ENCODE results near the gene PKN3.
"Not testable (repeated sequence)": the region's sequence is repeated elsewhere in the genome, so short reads cannot be mapped to it uniquely, and the experiment has no call there.

Gene PKN3

GRCh38 chr9:128693738-128694137, 8.6 kb upstream of the PKN3 start:
- DNase-seq (ENCODE audit: low read depth) = not testable (repeated sequence)

GRCh38 chr9:128694344-128694743, 8.0 kb upstream of the PKN3 start:
- no peak for DNase-seq (ENCODE audit: low read depth)

- no peak for DNase-seq (ENCODE audit: low read depth)
These were observed 5.2 kb upstream of the PKN3 start for GRCh38 chr9:128696923-128697707.

- not testable (repeated sequence) for DNase-seq (ENCODE audit: low read depth)
These were observed 3.1 kb upstream of the PKN3 start for GRCh38 chr9:128699096-128699795.

DNA sequence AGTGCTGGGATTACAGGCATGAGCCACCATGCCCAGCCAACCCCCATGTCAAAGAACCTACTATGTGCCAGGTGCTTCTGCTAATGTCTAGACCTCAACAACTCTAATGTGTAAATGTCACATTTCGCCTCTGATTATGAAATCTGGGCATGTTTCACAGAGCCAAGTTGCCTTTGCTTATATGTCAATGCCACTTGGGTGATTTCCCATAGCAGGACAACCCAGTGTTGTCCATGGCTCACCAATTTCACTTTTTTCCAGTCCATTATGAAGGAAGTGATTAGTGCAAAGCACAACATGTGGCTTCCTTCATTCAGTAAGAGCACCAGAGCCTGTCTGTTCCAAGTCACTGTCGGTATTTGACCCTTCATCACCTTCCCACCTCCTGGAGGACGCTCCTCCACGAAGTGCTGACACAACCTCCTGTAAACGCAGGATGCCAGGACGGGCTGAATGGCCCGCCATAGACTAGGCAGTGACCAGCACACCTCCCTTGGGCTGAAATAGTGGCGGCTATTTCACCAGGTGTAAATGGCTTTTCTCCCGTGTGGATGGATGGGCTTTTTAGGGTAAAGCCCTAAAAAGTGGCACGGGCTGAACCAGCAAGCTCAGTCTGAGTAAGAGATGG, 962 bp upstream of the PKN3 start:
- DNase-seq (ENCODE audit: low read depth) = no peak

DNA sequence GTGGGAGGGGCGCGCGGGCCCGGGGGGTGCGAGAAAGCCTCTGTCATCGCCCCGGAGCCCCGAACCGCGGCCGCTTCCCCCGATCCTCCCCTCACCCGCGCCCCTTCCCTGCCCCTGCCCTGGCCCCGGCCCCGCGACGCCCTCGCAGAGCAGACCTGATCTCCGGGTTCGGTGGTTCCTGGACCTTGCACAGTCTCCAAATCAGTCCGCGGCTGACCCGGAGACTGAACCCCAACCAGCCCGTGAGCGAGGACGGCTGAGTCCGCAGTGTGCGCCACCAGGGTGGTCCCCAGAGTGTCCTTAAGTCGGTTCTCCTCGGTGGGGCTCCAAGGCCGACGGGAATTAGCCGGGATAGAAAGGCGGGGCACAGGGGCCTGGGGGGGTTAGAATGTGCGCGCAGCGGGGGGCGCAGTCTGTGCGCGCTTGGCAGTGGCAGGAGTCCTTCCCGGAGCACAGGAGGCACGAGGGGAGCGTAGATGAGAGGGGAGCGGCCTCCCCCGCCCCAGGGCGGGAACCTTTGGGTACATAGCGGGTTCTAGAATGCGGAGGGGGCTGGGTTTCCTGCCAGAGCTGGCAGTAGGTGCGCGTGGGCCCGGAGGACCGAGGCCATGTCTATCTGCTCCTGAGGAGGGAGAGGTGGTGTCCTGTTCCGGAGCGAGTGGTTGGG, 779 bp downstream of the PKN3 start:
- DNase-seq (ENCODE audit: low read depth) = no peak

DNA sequence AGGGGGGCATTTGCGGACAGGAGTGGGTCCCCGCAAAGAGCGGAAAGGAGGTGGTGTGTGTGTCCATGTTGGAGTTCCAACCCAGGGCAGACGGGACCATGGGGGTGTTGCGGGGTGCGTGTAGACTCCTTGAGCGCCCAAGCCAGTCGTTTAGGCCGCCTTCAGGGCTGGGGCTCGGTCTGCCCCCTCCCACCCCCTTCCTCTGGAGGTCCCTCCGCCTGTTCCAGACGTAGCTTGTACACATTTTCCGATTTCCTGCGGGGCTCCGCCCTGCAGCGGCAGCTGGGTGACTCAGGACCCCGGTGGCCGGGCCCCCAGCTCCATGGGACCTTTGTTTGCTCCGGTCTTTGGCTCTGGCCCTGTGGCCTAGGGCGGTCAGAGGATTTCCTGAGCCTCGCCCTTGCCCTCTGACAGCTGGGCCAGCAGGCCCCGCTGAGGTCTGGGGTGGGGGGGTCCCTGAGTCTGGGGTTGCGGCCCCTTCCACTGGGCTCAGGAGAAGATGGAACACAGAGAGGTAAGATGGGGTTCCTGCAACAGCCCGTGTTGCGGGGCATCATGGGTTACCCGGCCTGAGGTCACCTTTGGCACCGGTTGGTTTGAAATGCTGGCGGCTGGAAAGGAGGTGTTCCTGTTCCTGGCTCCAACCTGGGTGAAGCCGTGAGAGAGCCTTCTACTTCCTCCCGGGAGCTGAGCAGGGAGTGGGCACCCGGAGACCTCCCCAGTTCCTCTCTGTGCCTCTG, 1.5 kb downstream of the PKN3 start:
- DNase-seq (ENCODE audit: low read depth) = no peak

- DNase-seq (ENCODE audit: low read depth) = no peak
These were observed 2.0 kb downstream of the PKN3 start for GRCh38 chr9:128704356-128704670.

- no peak for DNase-seq (ENCODE audit: low read depth)
These were observed 3.0 kb downstream of the PKN3 start for GRCh38 chr9:128705051-128705965.

DNA sequence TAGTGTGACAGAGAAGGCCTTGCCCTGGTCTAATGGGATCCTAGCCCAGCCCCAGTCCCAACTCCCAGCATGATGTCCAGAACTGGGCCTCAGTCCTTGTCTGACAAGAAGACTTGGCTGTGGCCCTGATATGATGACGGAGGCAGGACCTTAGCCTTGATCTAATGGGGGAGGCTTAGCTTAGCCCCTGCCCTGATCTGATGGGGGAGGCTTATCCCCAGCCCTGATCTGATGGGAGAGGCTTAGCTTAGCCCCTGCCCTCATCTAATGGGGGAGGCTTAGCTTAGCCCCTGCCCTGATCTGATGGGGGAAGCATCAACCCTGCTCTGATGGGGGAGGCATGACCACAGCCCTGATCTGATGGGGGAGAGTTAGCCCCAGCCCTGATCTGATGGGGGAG, 3.7 kb downstream of the PKN3 start:
- DNase-seq (ENCODE audit: low read depth) = no peak

DNA sequence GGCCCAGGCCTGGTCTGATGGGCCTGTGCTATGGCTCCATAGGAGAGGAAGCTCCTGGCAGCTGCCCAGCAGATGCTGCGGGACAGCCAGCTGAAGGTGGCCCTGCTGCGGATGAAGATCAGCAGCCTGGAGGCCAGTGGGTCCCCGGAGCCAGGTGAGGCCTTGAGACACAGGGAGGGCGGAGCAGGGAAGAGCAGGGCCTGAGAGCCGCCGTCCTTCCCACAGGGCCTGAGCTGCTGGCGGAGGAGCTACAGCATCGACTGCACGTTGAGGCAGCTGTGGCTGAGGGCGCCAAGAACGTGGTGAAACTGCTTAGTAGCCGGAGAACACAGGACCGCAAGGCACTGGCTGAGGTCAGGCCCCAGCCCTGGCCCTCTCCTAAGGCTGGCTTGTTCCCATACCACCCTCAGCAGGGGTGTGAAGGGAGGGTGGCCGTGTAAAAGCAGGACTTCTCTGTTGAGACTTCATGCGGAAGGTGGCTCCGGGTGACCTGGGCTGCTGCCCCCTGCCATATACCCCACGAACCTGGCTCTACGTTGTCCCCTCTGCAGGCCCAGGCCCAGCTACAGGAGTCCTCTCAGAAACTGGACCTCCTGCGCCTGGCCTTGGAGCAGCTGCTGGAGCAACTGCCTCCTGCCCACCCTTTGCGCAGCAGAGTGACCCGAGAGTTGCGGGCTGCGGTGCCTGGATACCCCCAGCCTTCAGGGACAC, 4.5 kb downstream of the PKN3 start:
- DNase-seq (ENCODE audit: low read depth) = no peak

GRCh38 chr9:128707446-128707845, 5.1 kb downstream of the PKN3 start:
- no peak for DNase-seq (ENCODE audit: low read depth)

DNA sequence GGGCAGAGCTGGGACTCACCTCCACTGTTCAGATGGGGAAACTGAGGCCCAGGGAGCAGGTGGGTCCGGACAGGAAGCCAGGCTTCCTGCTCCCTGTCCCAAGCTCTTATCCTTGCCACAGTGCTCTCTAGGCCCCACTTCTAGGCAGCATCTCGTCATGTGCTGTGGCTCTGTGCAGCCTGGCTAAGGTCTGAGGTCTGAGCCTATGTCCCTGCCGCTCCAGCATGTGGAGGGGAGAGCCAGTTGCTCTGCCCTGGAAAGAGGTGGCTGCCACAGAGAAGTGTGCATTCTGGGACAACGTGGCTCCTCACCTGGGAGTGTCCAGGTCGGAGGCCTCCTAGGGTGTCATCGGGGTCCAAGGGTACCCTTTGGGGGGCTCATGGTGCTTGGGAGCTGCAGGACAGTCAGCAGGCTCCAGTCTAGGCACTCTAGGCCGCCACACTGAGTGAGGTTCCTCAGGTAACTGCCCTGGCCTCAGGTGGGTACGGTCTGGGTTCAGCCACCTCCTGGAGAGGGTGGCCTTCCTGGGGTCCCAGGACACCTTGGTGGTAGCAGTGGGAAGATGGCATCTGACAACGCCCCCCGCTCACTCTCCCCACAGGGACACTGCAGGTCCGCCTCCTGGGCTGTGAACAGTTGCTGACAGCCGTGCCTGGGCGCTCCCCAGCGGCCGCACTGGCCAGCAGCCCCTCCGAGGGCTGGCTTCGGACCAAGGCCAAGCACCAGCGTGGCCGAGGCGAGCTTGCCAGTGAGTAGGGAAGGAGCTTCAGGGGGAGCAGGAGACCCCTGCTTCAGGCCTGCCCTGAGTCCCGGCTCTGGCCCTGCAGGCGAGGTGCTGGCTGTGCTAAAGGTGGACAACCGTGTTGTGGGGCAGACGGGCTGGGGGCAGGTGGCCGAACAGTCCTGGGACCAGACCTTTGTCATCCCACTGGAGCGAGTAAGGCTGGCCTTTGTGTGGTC, 10.4 kb downstream of the PKN3 start:
- no peak for DNase-seq (ENCODE audit: low read depth)

- no peak for DNase-seq (ENCODE audit: low read depth)
These were observed 11.1 kb downstream of the PKN3 start for GRCh38 chr9:128713411-128713780.

DNA sequence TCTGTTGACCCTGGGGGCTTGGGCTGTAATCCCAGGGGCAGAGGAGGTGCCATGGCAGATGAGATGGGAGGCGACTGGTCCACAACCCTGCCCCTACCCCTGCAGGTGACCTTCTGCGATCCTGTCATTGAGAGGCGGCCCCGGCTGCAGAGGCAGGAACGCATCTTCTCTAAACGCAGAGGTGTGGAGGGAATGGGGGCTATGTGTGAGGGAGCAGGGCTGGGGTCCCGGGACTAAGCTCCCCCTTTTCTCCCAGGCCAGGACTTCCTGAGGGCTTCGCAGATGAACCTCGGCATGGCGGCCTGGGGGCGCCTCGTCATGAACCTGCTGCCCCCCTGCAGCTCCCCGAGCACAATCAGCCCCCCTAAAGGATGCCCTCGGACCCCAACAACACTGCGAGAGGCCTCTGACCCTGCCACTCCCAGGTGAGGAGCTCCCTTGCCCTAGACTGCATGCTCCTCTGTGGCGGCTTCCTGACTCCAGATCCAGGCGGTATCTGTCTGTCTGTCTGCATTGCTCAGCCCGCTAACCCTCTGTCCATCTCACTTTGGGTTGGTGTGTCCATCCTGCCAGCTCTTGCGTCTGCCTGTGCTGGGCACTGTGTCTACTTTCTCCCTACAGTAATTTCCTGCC, 11.8 kb downstream of the PKN3 start:
- DNase-seq (ENCODE audit: low read depth) = no peak

DNA sequence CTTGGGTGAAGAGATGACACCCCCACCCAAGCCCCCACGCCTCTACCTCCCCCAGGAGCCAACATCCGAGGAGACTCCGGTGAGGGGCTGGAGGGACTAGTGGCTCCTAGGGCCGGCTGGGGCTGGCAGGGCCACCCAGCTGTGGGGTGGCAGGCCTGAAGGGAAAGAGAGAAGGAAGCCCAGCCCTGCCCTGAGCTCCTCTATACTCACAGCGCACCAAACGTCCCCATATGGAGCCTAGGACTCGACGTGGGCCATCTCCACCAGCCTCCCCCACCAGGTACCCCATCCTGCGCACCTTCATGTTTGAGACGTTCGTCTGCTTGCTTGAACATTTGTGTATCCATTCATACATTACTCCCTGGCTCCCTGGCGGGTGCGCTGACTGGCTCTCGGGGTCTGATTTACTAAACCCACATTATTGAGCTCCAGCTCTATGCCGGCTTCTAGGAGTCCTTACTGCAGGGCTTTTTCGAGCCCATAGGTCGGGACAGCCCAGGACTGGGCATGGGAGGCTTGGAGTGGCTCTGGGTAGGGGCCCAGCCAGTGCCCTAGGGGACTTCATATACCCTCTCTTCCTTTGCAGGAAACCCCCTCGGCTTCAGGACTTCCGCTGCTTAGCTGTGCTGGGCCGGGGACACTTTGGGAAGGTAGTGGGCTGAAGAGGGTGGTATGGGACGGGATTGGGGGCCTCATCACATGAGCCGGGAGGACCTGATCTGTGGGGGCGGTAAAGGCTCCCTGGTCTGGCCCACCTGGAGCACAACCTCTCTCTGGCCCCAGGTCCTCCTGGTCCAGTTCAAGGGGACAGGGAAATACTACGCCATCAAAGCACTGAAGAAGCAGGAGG, 12.5 kb downstream of the PKN3 start:
- no peak for DNase-seq (ENCODE audit: low read depth)

DNA sequence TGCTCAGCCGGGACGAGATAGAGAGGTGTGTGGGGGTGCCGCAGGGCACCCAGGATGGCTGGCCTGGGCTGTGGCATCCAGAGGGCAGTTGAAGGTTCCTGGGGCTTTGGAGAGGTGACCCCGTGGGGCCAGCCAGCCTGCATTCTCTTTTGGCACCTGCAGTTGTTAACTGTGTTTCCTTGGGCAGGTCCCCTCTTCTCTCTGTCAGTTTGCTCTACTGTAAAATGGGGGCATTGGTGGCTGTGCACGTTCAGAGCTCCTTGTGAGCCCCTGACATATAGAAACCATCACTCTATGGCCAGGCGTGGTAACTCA, 13.1 kb downstream of the PKN3 start:
- no peak for DNase-seq (ENCODE audit: low read depth)

Data from activated T-cell treated with anti-CD3 and anti-CD28 coated beads for 1 hour (primary cell).